OCI-LY7 (cell line): Measurements from ENCODE around the gene ATP5F1D. TPM values are rescaled to one million over a fixed set of nuclear protein-coding genes. Genes with fewer than 3 reads are reported as not detected.

Experiments
- BruUV-seq: library from RNA; stranded (reverse); fragments of 400-500 nt; replicated peaks from 2 replicates; lab custom pipeline; 2021; lab: Mats Ljungman, UMichigan
- CTCF ChIA-PET: fragments of 300-600 bp; sonication (Branson Sonifier 250); formaldehyde crosslinking; loops from one replicate; lab custom pipeline; 2022; ENCODE audit warnings: antibody characterized with exemption; ENCODE audit not compliant: unreplicated experiment; lab: Charles Lee
- POLR2A ChIA-PET: fragments of 300-600 bp; sonication (Branson Sonifier 250); formaldehyde crosslinking; loops from one replicate; lab custom pipeline; 2022; ENCODE audit warnings: antibody characterized with exemption; lab: Charles Lee
- DNase-seq: peaks from one replicate; pipeline ENCODE4 v3.0.0-alpha.2; 2015; ENCODE audit warnings: low spot score
- H2AFZ ChIP-seq: fragments of 200-600 bp; sonication (generic), shearing (Covaris generic); 2 replicates; pipeline ENCODE4 v1.6.1; 2014; ENCODE audit warnings: mild to moderate bottlenecking, antibody characterized with exemption, low read length, moderate library complexity
- H3K27ac ChIP-seq: fragments of 200-600 bp; sonication (generic); 2 replicates; pipeline ENCODE4 v1.5.1; 2014; ENCODE audit warnings: mixed run types, low read depth, mild to moderate bottlenecking, moderate library complexity, low read length, inconsistent platforms; ENCODE audit not compliant: poor library complexity, severe bottlenecking
- H3K36me3 ChIP-seq: fragments of 200-600 bp; sonication (generic); 2 replicates; pipeline ENCODE4 v1.6.1; 2014; ENCODE audit warnings: mild to moderate bottlenecking, antibody characterized with exemption, low read length, moderate library complexity, mixed read lengths; ENCODE audit not compliant: insufficient read depth
- H3K4me1 ChIP-seq: fragments of 200-600 bp; sonication (generic); 2 replicates; pipeline ENCODE4 v1.5.1; 2014; ENCODE audit warnings: mild to moderate bottlenecking, low read length; ENCODE audit not compliant: insufficient read depth, poor library complexity, severe bottlenecking
- H3K4me2 ChIP-seq: fragments of 200-600 bp; sonication (generic); 2 replicates; pipeline ENCODE4 v1.6.1; 2014; ENCODE audit warnings: mild to moderate bottlenecking, low read length
- H3K4me3 ChIP-seq: fragments of 200-600 bp; sonication (generic); 2 replicates; pipeline ENCODE4 v1.5.1; 2014; ENCODE audit warnings: mild to moderate bottlenecking, low read depth, low read length; ENCODE audit not compliant: poor library complexity, severe bottlenecking
- H3K79me2 ChIP-seq: fragments of 200-600 bp; sonication (generic); 2 replicates; pipeline ENCODE4 v1.6.1; 2016; ENCODE audit warnings: low read depth, mild to moderate bottlenecking, low read length, moderate library complexity, mixed read lengths; ENCODE audit not compliant: insufficient read depth
- H3K9me2 ChIP-seq: fragments of 200-600 bp; sonication (generic); 2 replicates; pipeline ENCODE4 v1.6.1; 2016; ENCODE audit warnings: mild to moderate bottlenecking, low read length, mixed read lengths; ENCODE audit not compliant: insufficient read depth
- H3K9me3 ChIP-seq: fragments of 200-600 bp; sonication (generic); 2 replicates; pipeline ENCODE4 v1.6.1; 2014; ENCODE audit warnings: mild to moderate bottlenecking, mixed run types, low read length, mixed read lengths
- H4K20me1 ChIP-seq: fragments of 200-600 bp; sonication (generic); 2 replicates; pipeline ENCODE4 v1.6.1; 2014; ENCODE audit warnings: mild to moderate bottlenecking, antibody characterized with exemption, low read length, moderate library complexity, mixed read lengths; ENCODE audit not compliant: insufficient read depth
- EZH2phosphoT487 ChIP-seq: fragments of 200-600 bp; sonication (generic); IDR thresholded peaks from 2 replicates; pipeline ENCODE4 v1.6.1; 2018; ENCODE audit warnings: low read depth, borderline replicate concordance, mild to moderate bottlenecking, mixed run types, antibody characterized with exemption, low read length, moderate library complexity, mixed read lengths
- intact Hi-C: fragments of 100-400 bp; cut with micrococcal nuclease; formaldehyde crosslinking; loops from one replicate; pipeline ENCODE4 v1.10.0; 2022; ENCODE audit not compliant: unreplicated experiment
- total RNA-seq, 2 experiments: library from RNA; depleted of rRNA in 1 of 2; stranded (reverse); fragments of >200 nt in 1 of 2; shearing (Covaris generic) in 1 of 2; gene quantifications; 2 replicates each; pipeline ENCODE4 v1.2.3, GENCODE V29; 2014 to 2022
- TF ChIP-seq, protein P1 (sequence below): fragments of 200-600 bp; sonication (generic); conservative IDR thresholded peaks from 2 replicates; pipeline ENCODE4 v1.5.1; 2014; ENCODE audit warnings: mild to moderate bottlenecking, antibody characterized with exemption, low read length, moderate library complexity, mixed read lengths

Gene ATP5F1D
- total RNA-seq, 2 experiments from 2014 or later, result 51.8 to 266 TPM

DNA sequence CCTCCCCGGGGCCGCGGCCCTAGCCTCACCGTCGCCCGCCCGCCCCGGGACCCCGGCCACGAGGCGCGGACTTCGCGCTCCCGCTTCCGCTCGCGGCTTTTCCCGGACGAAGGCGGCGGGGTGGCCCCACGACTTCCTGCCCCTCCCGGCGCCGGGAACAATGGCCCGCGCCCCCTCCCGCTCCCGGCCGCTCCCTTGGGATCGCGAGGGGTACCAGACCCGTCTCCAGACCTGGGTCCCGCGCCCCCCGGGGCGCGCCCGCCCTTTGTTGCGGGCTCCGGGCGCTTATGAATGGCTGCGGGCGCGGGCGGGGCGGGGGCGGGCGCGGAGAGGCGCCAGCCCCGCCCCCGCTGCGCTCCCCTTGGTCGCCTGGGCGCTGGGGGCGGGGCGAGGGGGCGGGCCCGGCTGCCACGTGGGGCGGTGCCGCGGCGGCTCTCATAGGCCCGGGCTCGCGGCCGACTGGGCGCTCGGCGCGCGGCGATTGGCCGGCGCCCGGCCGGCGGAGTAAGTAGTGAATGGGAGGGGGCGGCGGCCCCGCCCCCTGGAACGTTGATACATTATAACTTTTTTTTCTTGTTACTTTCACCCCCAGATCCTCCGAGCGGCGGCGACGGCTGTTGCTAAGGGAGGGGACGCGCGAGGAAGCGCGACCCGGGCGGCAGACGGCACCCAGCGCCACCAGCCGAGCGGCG, 7.9 kb downstream of the ATP5F1D start:
- Histone ChIP-seq H3K4me2 (peak overlapping the region; percentile 100), H3K4me1 (peaks cover 46% of the 10 kb centered on the region), H2AFZ (no peak overlapping the region), H3K9me2 (no peaks in the 10 kb centered on the region), H3K9me3 (no peaks in the 10 kb centered on the region), H3K27ac (peak overlapping the region; percentile 87), H4K20me1 (0 out of 2 replicates have a peak, but pooled peaks cover 7% of the 10 kb centered on the region), H3K79me2 (peaks cover 37% of the 10 kb centered on the region; the same call in 1 of the 2 replicates), H3K36me3 (peaks cover 56% of the 10 kb centered on the region), H3K4me3 (peak overlapping the region; percentile 97)
- ChIA-PET POLR2A (no interaction called here), CTCF (no interaction called here)
- no TSS peak for BruUV-seq
- DNase-seq, result peak; percentile 96
- TF ChIP-seq, protein P1, sequence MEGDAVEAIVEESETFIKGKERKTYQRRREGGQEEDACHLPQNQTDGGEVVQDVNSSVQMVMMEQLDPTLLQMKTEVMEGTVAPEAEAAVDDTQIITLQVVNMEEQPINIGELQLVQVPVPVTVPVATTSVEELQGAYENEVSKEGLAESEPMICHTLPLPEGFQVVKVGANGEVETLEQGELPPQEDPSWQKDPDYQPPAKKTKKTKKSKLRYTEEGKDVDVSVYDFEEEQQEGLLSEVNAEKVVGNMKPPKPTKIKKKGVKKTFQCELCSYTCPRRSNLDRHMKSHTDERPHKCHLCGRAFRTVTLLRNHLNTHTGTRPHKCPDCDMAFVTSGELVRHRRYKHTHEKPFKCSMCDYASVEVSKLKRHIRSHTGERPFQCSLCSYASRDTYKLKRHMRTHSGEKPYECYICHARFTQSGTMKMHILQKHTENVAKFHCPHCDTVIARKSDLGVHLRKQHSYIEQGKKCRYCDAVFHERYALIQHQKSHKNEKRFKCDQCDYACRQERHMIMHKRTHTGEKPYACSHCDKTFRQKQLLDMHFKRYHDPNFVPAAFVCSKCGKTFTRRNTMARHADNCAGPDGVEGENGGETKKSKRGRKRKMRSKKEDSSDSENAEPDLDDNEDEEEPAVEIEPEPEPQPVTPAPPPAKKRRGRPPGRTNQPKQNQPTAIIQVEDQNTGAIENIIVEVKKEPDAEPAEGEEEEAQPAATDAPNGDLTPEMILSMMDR, result no peak
- TF ChIP-seq EZH2phosphoT487, result no peak
- intact Hi-C loops, result loop anchor here (1.0 kb wide), 1 partner anchor 17 kb away; no protein-coding TSS in a partner anchor

DNA sequence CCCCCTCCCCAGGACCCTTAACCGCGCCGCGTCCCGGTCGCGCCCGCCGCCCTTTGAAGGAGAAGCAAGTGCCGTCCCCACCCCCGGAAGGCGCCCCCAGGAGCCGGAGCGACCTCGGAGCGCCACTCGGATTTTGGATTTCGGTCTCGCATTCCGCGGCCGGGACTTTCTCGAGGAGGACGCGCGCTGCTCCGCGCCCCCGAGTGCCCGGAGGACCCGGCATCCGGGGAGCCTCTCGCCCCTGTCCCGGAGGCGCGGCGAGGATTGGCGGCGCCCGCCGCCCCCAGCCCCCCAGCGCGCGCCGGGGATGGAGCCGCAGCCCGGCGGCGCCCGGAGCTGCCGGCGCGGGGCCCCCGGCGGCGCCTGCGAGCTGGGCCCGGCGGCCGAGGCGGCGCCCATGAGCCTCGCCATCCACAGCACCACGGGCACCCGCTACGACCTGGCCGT, 8.5 kb downstream of the ATP5F1D start:
- H3K79me2 ChIP-seq, result peaks cover 38% of the 10 kb centered on the region; the same call in 1 of the 2 replicates
- H3K9me2 ChIP-seq, result no peaks in the 10 kb centered on the region
- H3K36me3 ChIP-seq, result peaks cover 57% of the 10 kb centered on the region
- no peaks in the 10 kb centered on the region for H3K9me3 ChIP-seq
- H3K4me1 ChIP-seq, result peaks cover 40% of the 10 kb centered on the region
- peak overlapping the region; percentile 100 for H3K4me2 ChIP-seq
- intact Hi-C loops, result loop anchor here (1.0 kb wide), 1 partner anchor 16 kb away; no protein-coding TSS in a partner anchor
- DNase-seq, result no peak
- TF ChIP-seq EZH2phosphoT487, result no peak
- TF ChIP-seq, protein P1, result no peak
- H3K4me3 ChIP-seq, result peak overlapping the region; percentile 97
- H4K20me1 ChIP-seq, result 0 out of 2 replicates have a peak, but pooled peaks cover 7% of the 10 kb centered on the region
- peak overlapping the region; percentile 87 for H3K27ac ChIP-seq
- ChIA-PET CTCF (no interaction called here), POLR2A (no interaction called here)
- H2AFZ ChIP-seq, result no peak overlapping the region
- BruUV-seq, result no TSS peak
